ENCODE data around the gene FGFBP1.

Gene FGFBP1

GRCh38 chr4:15955670-15956069 is 17.1 kb upstream of the FGFBP1 start:
- Histone ChIP-seq H3K4me1 (ENCODE audit: control insufficient read depth in 2 of 2, insufficient read depth in 1 of 2, low read depth in 1 of 2, low read length in 2 of 2) (no peaks in the 10 kb centered on the region), H3K36me3 (replicated peaks in 1 of 2; ENCODE audit: control insufficient read depth in 2 of 2, insufficient read depth in 2 of 2, low read length in 2 of 2) (no peaks in the 10 kb centered on the region), H4K91ac (ENCODE audit: low read depth, low read length, poor library complexity) (no peak overlapping the region), H4K8ac (ENCODE audit: low read depth, low read length) (no peak overlapping the region), H2AFZ (ENCODE audit: low read length) (no peak overlapping the region), H2BK120ac (ENCODE audit: low read depth, low read length) (no peak overlapping the region), H2AK5ac (ENCODE audit: low read depth, low read length) (no peak overlapping the region), H3K27me3 (ENCODE audit: control insufficient read depth in 3 of 3, insufficient read depth in 3 of 3, low read depth in 1 of 3, low read length in 3 of 3) (no peaks in the 10 kb centered on the region), H3K27ac (replicated peaks; ENCODE audit: low read length) (no peak overlapping the region), H2BK15ac (ENCODE audit: low read length) (no peak overlapping the region), H3K9me3 (replicated peaks in 1 of 2; ENCODE audit: control insufficient read depth in 2 of 2, insufficient read depth in 1 of 2, low read depth in 1 of 2, low read length in 2 of 2) (no peaks in the 10 kb centered on the region), H3K14ac (ENCODE audit: low read length) (no peak overlapping the region), H3K4me2 (ENCODE audit: insufficient read depth, low read length, poor library complexity, severe bottlenecking) (no peak overlapping the region), H2BK5ac (ENCODE audit: low read length) (no peak overlapping the region), H3K9ac (ENCODE audit: low read depth, low read length, poor library complexity) (no peak overlapping the region), H2BK12ac (ENCODE audit: low read length) (no peak overlapping the region), H3K18ac (ENCODE audit: low read length) (no peak overlapping the region), H3K23ac (ENCODE audit: low read depth, low read length, poor library complexity) (no peak overlapping the region), H3K4ac (ENCODE audit: low read length) (no peak overlapping the region), H3K79me1 (ENCODE audit: low read depth, low read length) (no peaks in the 10 kb centered on the region), H3K4me3 (ENCODE audit: low read length in 2 of 2) (no peak overlapping the region)
- DNase-seq (ENCODE audit: low spot score) = no peak
- WGBS, 2 donors (ENCODE audit: extremely low coverage in 2 of 2, insufficient read length in 2 of 2, insufficient replicate concordance in 1 of 2) = no CpG with 5 or more reads among the region's 3 CpGs

- no peak for DNase-seq (ENCODE audit: low spot score)
- Histone ChIP-seq H3K36me3 (replicated peaks in 1 of 2; ENCODE audit: control insufficient read depth in 2 of 2, insufficient read depth in 2 of 2, low read length in 2 of 2) (no peaks in the 10 kb centered on the region), H4K8ac (ENCODE audit: low read depth, low read length) (no peak overlapping the region), H4K91ac (ENCODE audit: low read depth, low read length, poor library complexity) (no peak overlapping the region), H3K27me3 (ENCODE audit: control insufficient read depth in 3 of 3, insufficient read depth in 3 of 3, low read depth in 1 of 3, low read length in 3 of 3) (no peaks in the 10 kb centered on the region), H3K4me1 (ENCODE audit: control insufficient read depth in 2 of 2, insufficient read depth in 1 of 2, low read depth in 1 of 2, low read length in 2 of 2) (no peaks in the 10 kb centered on the region), H3K9me3 (replicated peaks in 1 of 2; ENCODE audit: control insufficient read depth in 2 of 2, insufficient read depth in 1 of 2, low read depth in 1 of 2, low read length in 2 of 2) (no peaks in the 10 kb centered on the region), H3K4ac (ENCODE audit: low read length) (no peak overlapping the region), H3K23ac (ENCODE audit: low read depth, low read length, poor library complexity) (no peak overlapping the region), H3K9ac (ENCODE audit: low read depth, low read length, poor library complexity) (no peak overlapping the region), H3K4me3 (ENCODE audit: low read length in 2 of 2) (no peak overlapping the region), H3K4me2 (ENCODE audit: insufficient read depth, low read length, poor library complexity, severe bottlenecking) (no peak overlapping the region), H2AK5ac (ENCODE audit: low read depth, low read length) (no peak overlapping the region), H2BK5ac (ENCODE audit: low read length) (no peak overlapping the region), H2BK15ac (ENCODE audit: low read length) (no peak overlapping the region), H2BK12ac (ENCODE audit: low read length) (no peak overlapping the region), H2AFZ (ENCODE audit: low read length) (no peak overlapping the region), H2BK120ac (ENCODE audit: low read depth, low read length) (no peak overlapping the region), H3K27ac (replicated peaks; ENCODE audit: low read length) (no peak overlapping the region), H3K79me1 (ENCODE audit: low read depth, low read length) (no peaks in the 10 kb centered on the region), H3K14ac (ENCODE audit: low read length) (no peak overlapping the region), H3K18ac (ENCODE audit: low read length) (no peak overlapping the region)
- no CpG with 5 or more reads among the region's 5 CpGs for WGBS, 2 donors (ENCODE audit: extremely low coverage in 2 of 2, insufficient read length in 2 of 2, insufficient replicate concordance in 1 of 2)
Measured at GRCh38 chr4:15953625-15954024, 15.1 kb upstream of the FGFBP1 start.

GRCh38 chr4:15951781-15952180 is 13.2 kb upstream of the FGFBP1 start:
- H4K91ac ChIP-seq (ENCODE audit: low read depth, low read length, poor library complexity) = no peak overlapping the region
- H2AFZ ChIP-seq (ENCODE audit: low read length) = no peak overlapping the region
- no peak overlapping the region for H3K4me3 ChIP-seq (ENCODE audit: low read length in 2 of 2)
- H4K8ac ChIP-seq (ENCODE audit: low read depth, low read length) = no peak overlapping the region
- H3K9ac ChIP-seq (ENCODE audit: low read depth, low read length, poor library complexity) = no peak overlapping the region
- H2BK5ac ChIP-seq (ENCODE audit: low read length) = no peak overlapping the region
- DNase-seq (ENCODE audit: low spot score) = no peak
- H3K18ac ChIP-seq (ENCODE audit: low read length) = no peak overlapping the region
- H3K36me3 ChIP-seq (replicated peaks in 1 of 2; ENCODE audit: control insufficient read depth in 2 of 2, insufficient read depth in 2 of 2, low read length in 2 of 2) = no peaks in the 10 kb centered on the region
- no peak overlapping the region for H3K14ac ChIP-seq (ENCODE audit: low read length)
- H3K27ac ChIP-seq (replicated peaks; ENCODE audit: low read length) = no peak overlapping the region
- no peaks in the 10 kb centered on the region for H3K27me3 ChIP-seq (ENCODE audit: control insufficient read depth in 3 of 3, insufficient read depth in 3 of 3, low read depth in 1 of 3, low read length in 3 of 3)
- H2BK12ac ChIP-seq (ENCODE audit: low read length) = no peak overlapping the region
- H2BK15ac ChIP-seq (ENCODE audit: low read length) = no peak overlapping the region
- no peaks in the 10 kb centered on the region for H3K9me3 ChIP-seq (replicated peaks in 1 of 2; ENCODE audit: control insufficient read depth in 2 of 2, insufficient read depth in 1 of 2, low read depth in 1 of 2, low read length in 2 of 2)
- no peak overlapping the region for H3K4ac ChIP-seq (ENCODE audit: low read length)
- no peak overlapping the region for H3K23ac ChIP-seq (ENCODE audit: low read depth, low read length, poor library complexity)
- no peak overlapping the region for H2BK120ac ChIP-seq (ENCODE audit: low read depth, low read length)
- H3K79me1 ChIP-seq (ENCODE audit: low read depth, low read length) = no peaks in the 10 kb centered on the region
- H2AK5ac ChIP-seq (ENCODE audit: low read depth, low read length) = no peak overlapping the region
- no peak overlapping the region for H3K4me2 ChIP-seq (ENCODE audit: insufficient read depth, low read length, poor library complexity, severe bottlenecking)
- no peaks in the 10 kb centered on the region for H3K4me1 ChIP-seq (ENCODE audit: control insufficient read depth in 2 of 2, insufficient read depth in 1 of 2, low read depth in 1 of 2, low read length in 2 of 2)

- Histone ChIP-seq H2AFZ (ENCODE audit: low read length) (no peak overlapping the region), H3K27me3 (ENCODE audit: control insufficient read depth in 3 of 3, insufficient read depth in 3 of 3, low read depth in 1 of 3, low read length in 3 of 3) (no peaks in the 10 kb centered on the region), H3K9ac (ENCODE audit: low read depth, low read length, poor library complexity) (no peak overlapping the region), H3K18ac (ENCODE audit: low read length) (no peak overlapping the region), H3K4me3 (ENCODE audit: low read length in 2 of 2) (no peak overlapping the region), H3K27ac (replicated peaks; ENCODE audit: low read length) (no peak overlapping the region), H2AK5ac (ENCODE audit: low read depth, low read length) (no peak overlapping the region), H3K36me3 (replicated peaks in 1 of 2; ENCODE audit: control insufficient read depth in 2 of 2, insufficient read depth in 2 of 2, low read length in 2 of 2) (no peaks in the 10 kb centered on the region), H3K4me2 (ENCODE audit: insufficient read depth, low read length, poor library complexity, severe bottlenecking) (no peak overlapping the region), H3K9me3 (replicated peaks in 1 of 2; ENCODE audit: control insufficient read depth in 2 of 2, insufficient read depth in 1 of 2, low read depth in 1 of 2, low read length in 2 of 2) (no peaks in the 10 kb centered on the region), H4K91ac (ENCODE audit: low read depth, low read length, poor library complexity) (no peak overlapping the region), H3K79me1 (ENCODE audit: low read depth, low read length) (no peaks in the 10 kb centered on the region), H3K23ac (ENCODE audit: low read depth, low read length, poor library complexity) (no peak overlapping the region), H3K14ac (ENCODE audit: low read length) (no peak overlapping the region), H2BK15ac (ENCODE audit: low read length) (no peak overlapping the region), H2BK5ac (ENCODE audit: low read length) (no peak overlapping the region), H2BK120ac (ENCODE audit: low read depth, low read length) (no peak overlapping the region), H3K4me1 (ENCODE audit: control insufficient read depth in 2 of 2, insufficient read depth in 1 of 2, low read depth in 1 of 2, low read length in 2 of 2) (no peaks in the 10 kb centered on the region), H4K8ac (ENCODE audit: low read depth, low read length) (no peak overlapping the region), H2BK12ac (ENCODE audit: low read length) (no peak overlapping the region), H3K4ac (ENCODE audit: low read length) (no peak overlapping the region)
- no CpG with 5 or more reads among the region's 9 CpGs for WGBS, 2 donors (ENCODE audit: extremely low coverage in 2 of 2, insufficient read length in 2 of 2, insufficient replicate concordance in 1 of 2)
- DNase-seq (ENCODE audit: low spot score) = no peak
Measured at GRCh38 chr4:15948826-15949225, 10.3 kb upstream of the FGFBP1 start.
